ENCODE results near the gene WDR76.

DNA sequence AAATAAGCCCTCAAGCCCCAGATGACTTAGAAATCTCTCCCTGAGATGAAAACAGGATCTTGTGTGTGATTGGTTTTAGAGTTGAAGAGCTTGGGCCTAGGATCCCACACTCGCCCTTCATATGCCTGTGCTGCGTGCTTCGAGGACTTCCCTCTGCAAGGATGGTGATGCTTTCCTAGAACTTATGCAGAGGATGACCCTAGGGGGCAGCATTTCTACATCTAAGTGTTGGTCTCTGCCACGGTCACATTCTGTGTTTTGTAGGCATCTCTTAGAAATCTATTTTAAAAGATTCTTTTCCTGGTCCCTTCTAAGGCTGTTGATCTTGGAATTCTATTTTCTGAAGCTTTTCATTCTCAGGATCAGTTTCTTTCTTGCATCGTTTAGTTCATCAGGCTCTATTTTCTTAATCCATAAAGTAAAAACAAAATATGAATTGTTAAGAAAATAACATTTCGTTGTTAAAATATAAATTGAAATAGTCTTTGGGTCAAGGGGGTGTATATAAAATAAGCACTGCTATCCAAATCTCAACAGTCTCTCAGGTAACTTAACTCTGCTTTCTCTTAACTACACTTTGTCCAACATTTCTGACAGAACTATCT, 45.7 kb downstream of the WDR76 start:
- TF ChIP-seq POLR2A (IDR thresholded peaks at IDR 0.05) (no peak), CTCF (IDR thresholded peaks at IDR 0.05) (peak; percentile 29 to 59 (median 52))
